ENCODE measurements around the gene TIGAR. TPM values are rescaled to one million over a fixed set of nuclear protein-coding genes. Genes with fewer than 3 reads are reported as not detected.

TIGAR gene
- polyA plus RNA-seq, 1 donor from 2014 or later, result 10.0 TPM

- no peaks in the 10 kb centered on the region for H4K20me1 ChIP-seq (ENCODE audit: insufficient read depth)
- H3K27ac ChIP-seq (ENCODE audit: low read length), result no peak overlapping the region
- no peak overlapping the region for H3K9ac ChIP-seq (ENCODE audit: low read length)
- peaks cover 4% of the 10 kb centered on the region for H3K27me3 ChIP-seq (ENCODE audit: insufficient read depth, low read depth, low read length)
- no peak overlapping the region for H2AFZ ChIP-seq (ENCODE audit: low read depth, low read length)
- H3K4me2 ChIP-seq (ENCODE audit: low read length), result no peak overlapping the region
- H3F3A ChIP-seq (ENCODE audit: insufficient read depth, low read length, poor library complexity, severe bottlenecking), result no peaks in the 10 kb centered on the region
- TF ChIP-seq EP300 (conservative IDR thresholded peaks at IDR 0.05; ENCODE audit: poor library complexity, severe bottlenecking), result no peak
- TF ChIP-seq REST (IDR thresholded peaks at IDR 0.05; ENCODE audit: borderline replicate concordance), result no peak
- TF ChIP-seq EZH2 (IDR thresholded peaks at IDR 0.05; ENCODE audit: borderline replicate concordance, insufficient read depth, low read length, poor library complexity, severe bottlenecking), result no peak
- no peak for TF ChIP-seq SMC3 (conservative IDR thresholded peaks at IDR 0.05; ENCODE audit: poor library complexity)
- no peaks in the 10 kb centered on the region for H3K36me3 ChIP-seq (ENCODE audit: insufficient read depth, low read length)
- no peaks in the 10 kb centered on the region for H3K9me3 ChIP-seq (ENCODE audit: low read length)
- no peaks in the 10 kb centered on the region for H3K9me2 ChIP-seq (ENCODE audit: insufficient read depth, low read length)
- H3K4me3 ChIP-seq (ENCODE audit: low read length), result no peak overlapping the region
- peaks cover 45% of the 10 kb centered on the region for H3K79me2 ChIP-seq (replicated peaks; ENCODE audit: insufficient read depth, low read length)
Measured at GRCh38 chr12:4280351-4281163, 40.5 kb upstream of the TIGAR start.

GRCh38 chr12:4281173-4281654 is 39.8 kb upstream of the TIGAR start:
- Histone ChIP-seq H3K79me2 (replicated peaks; ENCODE audit: insufficient read depth, low read length) (peaks cover 49% of the 10 kb centered on the region), H4K20me1 (ENCODE audit: insufficient read depth) (no peaks in the 10 kb centered on the region), H3K9me3 (ENCODE audit: low read length) (no peaks in the 10 kb centered on the region), H2AFZ (ENCODE audit: low read depth, low read length) (no peak overlapping the region), H3K9ac (ENCODE audit: low read length) (no peak overlapping the region), H3K9me2 (ENCODE audit: insufficient read depth, low read length) (no peaks in the 10 kb centered on the region), H3F3A (ENCODE audit: insufficient read depth, low read length, poor library complexity, severe bottlenecking) (no peaks in the 10 kb centered on the region), H3K4me2 (ENCODE audit: low read length) (no peak overlapping the region), H3K4me3 (ENCODE audit: low read length) (no peak overlapping the region), H3K27me3 (ENCODE audit: insufficient read depth, low read depth, low read length) (no peaks in the 10 kb centered on the region), H3K27ac (ENCODE audit: low read length) (no peak overlapping the region), H3K36me3 (ENCODE audit: insufficient read depth, low read length) (no peaks in the 10 kb centered on the region)
- TF ChIP-seq TAF1 (IDR thresholded peaks at IDR 0.05; ENCODE audit: low read depth) (no peak), EZH2 (IDR thresholded peaks at IDR 0.05; ENCODE audit: borderline replicate concordance, insufficient read depth, low read length, poor library complexity, severe bottlenecking) (no peak), REST (IDR thresholded peaks at IDR 0.05; ENCODE audit: borderline replicate concordance) (no peak), RAD21 (conservative IDR thresholded peaks at IDR 0.05) (no peak), EP300 (conservative IDR thresholded peaks at IDR 0.05; ENCODE audit: poor library complexity, severe bottlenecking) (no peak), POLR2AphosphoS5 (IDR thresholded peaks at IDR 0.05) (no peak), SMC3 (conservative IDR thresholded peaks at IDR 0.05; ENCODE audit: poor library complexity) (no peak), MXI1 (conservative IDR thresholded peaks at IDR 0.05; ENCODE audit: poor library complexity, severe bottlenecking) (no peak), CTCF (IDR thresholded peaks at IDR 0.05; ENCODE audit: poor library complexity, severe bottlenecking) (no peak)
